Neutrophil (primary cell): ENCODE results near the gene PLXDC2.

Experiments
- H3K27ac ChIP-seq: fragments of 200-600 bp; sonication (generic); 2 replicates; pipeline ENCODE4 v1.5.1; 2016; ENCODE audit warnings: mild to moderate bottlenecking, moderate library complexity
- H3K27me3 ChIP-seq: fragments of 200-600 bp; sonication (generic); 2 replicates; pipeline ENCODE4 v1.6.0; 2016; ENCODE audit warnings: mild to moderate bottlenecking
- H3K36me3 ChIP-seq: fragments of 200-600 bp; sonication (generic); 2 replicates; pipeline ENCODE4 v1.5.1; 2017
- H3K4me1 ChIP-seq, 2 experiments: fragments of 200-600 bp in 1 of 2; sonication (generic) in 1 of 2; 1 replicate in 1 of 2; 2 replicates in 1 of 2; pipeline versions ENCODE4 v1.5.1 to v1.6.1; 2013 to 2016; ENCODE audit warnings: low read depth in 1 of 2, low read length in 1 of 2, mild to moderate bottlenecking in 1 of 2, moderate library complexity in 1 of 2; ENCODE audit not compliant: control insufficient read depth in 1 of 2, insufficient read depth in 1 of 2
- H3K4me3 ChIP-seq, 2 experiments: fragments of 200-600 bp in 1 of 2; sonication (generic) in 1 of 2; 1 replicate in 1 of 2; 2 replicates in 1 of 2; pipeline ENCODE4 v1.5.1; 2013 to 2016; ENCODE audit warnings: low read depth in 1 of 2, low read length in 1 of 2, mild to moderate bottlenecking in 1 of 2, moderate library complexity in 1 of 2
- H3K9me3 ChIP-seq: fragments of 200-600 bp; sonication (generic); 2 replicates; pipeline ENCODE4 v1.5.1; 2016
- CTCF ChIP-seq: fragments of 200-600 bp; sonication (generic); IDR thresholded peaks from 2 replicates; pipeline ENCODE4 v1.5.1; 2016; ENCODE audit warnings: antibody characterized with exemption

The PLXDC2 gene

GRCh38 chr10:20147684-20148083 lies 331.5 kb downstream of the PLXDC2 start:
- H3K36me3 ChIP-seq = no peaks in the 10 kb centered on the region
- no peaks in the 10 kb centered on the region for H3K27me3 ChIP-seq
- no peak overlapping the region for H3K4me3 ChIP-seq
- TF ChIP-seq CTCF = no peak
- H3K9me3 ChIP-seq = no peaks in the 10 kb centered on the region
- H3K27ac ChIP-seq = no peak overlapping the region
- H3K4me1 ChIP-seq = peaks cover 7 to 9% of the 10 kb centered on the region in 2 experiments

- no peaks in the 10 kb centered on the region for H3K36me3 ChIP-seq
- H3K4me3 ChIP-seq = no peak overlapping the region
- no peak overlapping the region for H3K27ac ChIP-seq
- H3K27me3 ChIP-seq = no peaks in the 10 kb centered on the region
- H3K4me1 ChIP-seq = no peaks in the 10 kb centered on the region
- TF ChIP-seq CTCF = no peak
- H3K9me3 ChIP-seq = no peaks in the 10 kb centered on the region
These were observed 340.3 kb downstream of the PLXDC2 start for GRCh38 chr10:20156511-20156910.

GRCh38 chr10:20157314-20157713 lies 341.1 kb downstream of the PLXDC2 start:
- Histone ChIP-seq H3K27ac (no peak overlapping the region), H3K36me3 (no peaks in the 10 kb centered on the region), H3K9me3 (no peaks in the 10 kb centered on the region), H3K27me3 (no peaks in the 10 kb centered on the region), H3K4me3 (no peak overlapping the region), H3K4me1 (no peaks in the 10 kb centered on the region)
- TF ChIP-seq CTCF = no peak

GRCh38 chr10:20158086-20158485 lies 341.9 kb downstream of the PLXDC2 start:
- TF ChIP-seq CTCF = no peak
- H3K9me3 ChIP-seq = no peaks in the 10 kb centered on the region
- H3K4me3 ChIP-seq = no peak overlapping the region
- H3K4me1 ChIP-seq = no peaks in the 10 kb centered on the region
- H3K36me3 ChIP-seq = no peaks in the 10 kb centered on the region
- H3K27ac ChIP-seq = no peak overlapping the region
- H3K27me3 ChIP-seq = no peaks in the 10 kb centered on the region

- Histone ChIP-seq H3K9me3 (no peaks in the 10 kb centered on the region), H3K4me3 (no peak overlapping the region), H3K4me1 (no peaks in the 10 kb centered on the region), H3K36me3 (no peaks in the 10 kb centered on the region), H3K27me3 (no peaks in the 10 kb centered on the region), H3K27ac (no peak overlapping the region)
- TF ChIP-seq CTCF = no peak
These were observed 345.9 kb downstream of the PLXDC2 start for GRCh38 chr10:20162123-20162522.

GRCh38 chr10:20166096-20166675 lies 350.0 kb downstream of the PLXDC2 start:
- Histone ChIP-seq H3K27me3 (no peaks in the 10 kb centered on the region), H3K9me3 (no peaks in the 10 kb centered on the region), H3K4me1 (no peaks in the 10 kb centered on the region), H3K27ac (no peak overlapping the region), H3K4me3 (no peak overlapping the region), H3K36me3 (no peaks in the 10 kb centered on the region)
- no peak for TF ChIP-seq CTCF
